Neural cell (in vitro differentiated cells): Measurements from ENCODE around the gene SKIC8. TPM values are rescaled to one million over a fixed set of nuclear protein-coding genes. Genes with fewer than 3 reads are reported as not detected.

Source experiments
- H2AFZ ChIP-seq: fragments of 200-600, 300-800 bp; sonication (generic), shearing (Covaris generic); 2 replicates; pipeline ENCODE4 v1.6.0; 2014; ENCODE audit warnings: low read depth, mild to moderate bottlenecking, antibody characterized with exemption, low read length, moderate library complexity
- H3F3A ChIP-seq: fragments of 200-600 bp; shearing (Covaris generic); 2 replicates; pipeline ENCODE4 v1.6.1; 2016; ENCODE audit warnings: mild to moderate bottlenecking, moderate library complexity, mixed read lengths, antibody characterized with exemption, low read length; ENCODE audit not compliant: insufficient read depth, poor library complexity, severe bottlenecking
- H3K27ac ChIP-seq: fragments of 200-600, 300-800 bp; sonication (generic), shearing (Covaris generic); 2 replicates; pipeline ENCODE4 v1.5.1; 2014; ENCODE audit warnings: mild to moderate bottlenecking, low read length, moderate library complexity
- H3K27me3 ChIP-seq: fragments of 300-800, 200-600 bp; sonication (generic), shearing (Covaris generic); 2 replicates; pipeline ENCODE4 v1.6.0; 2014; ENCODE audit warnings: mild to moderate bottlenecking, low read depth, low read length, moderate library complexity; ENCODE audit not compliant: insufficient read depth
- H3K36me3 ChIP-seq: fragments of 300-800, 200-600 bp; sonication (generic), shearing (Covaris generic); 2 replicates; pipeline ENCODE4 v1.5.1; 2014; ENCODE audit warnings: mild to moderate bottlenecking, antibody characterized with exemption, low read length, moderate library complexity; ENCODE audit not compliant: insufficient read depth
- H3K4me2 ChIP-seq: fragments of 300-800, 200-600 bp; sonication (generic), shearing (Covaris generic); 2 replicates; pipeline ENCODE4 v1.6.0; 2014; ENCODE audit warnings: mild to moderate bottlenecking, low read length
- H3K4me3 ChIP-seq: fragments of 300-800, 200-600 bp; sonication (generic), shearing (Covaris generic); 2 replicates; pipeline ENCODE4 v1.5.1; 2014; ENCODE audit warnings: mild to moderate bottlenecking, low read length, moderate library complexity
- H3K79me2 ChIP-seq: fragments of 200-600 bp; shearing (Covaris generic); replicated peaks from 2 replicates; pipeline ENCODE4 v1.6.0; 2014; ENCODE audit warnings: mild to moderate bottlenecking, low read length, moderate library complexity; ENCODE audit not compliant: insufficient read depth
- H3K9ac ChIP-seq: fragments of 300-800, 200-600 bp; sonication (generic), shearing (Covaris generic); 2 replicates; pipeline ENCODE4 v1.6.1; 2016; ENCODE audit warnings: mild to moderate bottlenecking, low read length, mixed read lengths
- H3K9me2 ChIP-seq: fragments of 200-600 bp; shearing (Covaris generic); 2 replicates; pipeline ENCODE4 v1.6.1; 2016; ENCODE audit warnings: mild to moderate bottlenecking, low read length, mixed read lengths; ENCODE audit not compliant: insufficient read depth
- H3K9me3 ChIP-seq: fragments of 200-600, 300-800 bp; sonication (generic), shearing (Covaris generic); 2 replicates; pipeline ENCODE4 v1.6.1; 2016; ENCODE audit warnings: mild to moderate bottlenecking, mixed run types, low read length, moderate library complexity, mixed read lengths
- H4K20me1 ChIP-seq: fragments of 200-600 bp; shearing (Covaris generic); 2 replicates; pipeline ENCODE4 v1.6.1; 2016; ENCODE audit warnings: mild to moderate bottlenecking, mixed run types; ENCODE audit not compliant: insufficient read depth
- CTCF ChIP-seq: fragments of 450-650 bp; IDR thresholded peaks from 2 replicates; pipeline ENCODE4 v1.5.1; 2014; ENCODE audit warnings: antibody characterized with exemption, mild to moderate bottlenecking, moderate library complexity; ENCODE audit not compliant: poor library complexity, severe bottlenecking
- EP300 ChIP-seq: fragments of 450-650 bp; conservative IDR thresholded peaks from 2 replicates; pipeline ENCODE4 v1.6.1; 2014; ENCODE audit warnings: antibody characterized with exemption, mild to moderate bottlenecking, moderate library complexity; ENCODE audit not compliant: poor library complexity, severe bottlenecking
- EZH2 ChIP-seq: fragments of 200-600, 300-800 bp; shearing (Covaris generic), sonication (generic); IDR thresholded peaks from 2 replicates; pipeline ENCODE4 v1.6.1; 2014; ENCODE audit warnings: antibody characterized with exemption, low read length, borderline replicate concordance, mild to moderate bottlenecking; ENCODE audit not compliant: insufficient read depth, poor library complexity, severe bottlenecking
- MXI1 ChIP-seq: fragments of 450-650 bp; conservative IDR thresholded peaks from 2 replicates; pipeline ENCODE4 v1.6.1; 2014; ENCODE audit warnings: antibody characterized with exemption, mild to moderate bottlenecking; ENCODE audit not compliant: poor library complexity, severe bottlenecking
- POLR2AphosphoS5 ChIP-seq: IDR thresholded peaks from 2 replicates; pipeline ENCODE4 v1.6.1; 2012
- RAD21 ChIP-seq: fragments of 450-650 bp; conservative IDR thresholded peaks from 2 replicates; pipeline ENCODE4 v1.6.1; 2014; ENCODE audit warnings: antibody characterized with exemption, mild to moderate bottlenecking, moderate library complexity
- REST ChIP-seq: IDR thresholded peaks from 2 replicates; pipeline ENCODE4 v1.6.1; 2012; ENCODE audit warnings: borderline replicate concordance
- SMC3 ChIP-seq: fragments of 450-650 bp; conservative IDR thresholded peaks from 2 replicates; pipeline ENCODE4 v1.6.1; 2014; ENCODE audit warnings: antibody characterized with exemption, mild to moderate bottlenecking, moderate library complexity; ENCODE audit not compliant: poor library complexity
- TAF1 ChIP-seq: IDR thresholded peaks from 2 replicates; pipeline ENCODE4 v1.6.1; 2012; ENCODE audit warnings: low read depth
- polyA plus RNA-seq: library from polyadenylated mRNA; depleted of rRNA; stranded (reverse); fragments of >200 nt; gene quantifications from 2 replicates; pipeline ENCODE4 v1.2.3, GENCODE V29; 2014

The SKIC8 gene
- polyA plus RNA-seq, 1 donor from 2014 or later = 170 TPM

GRCh38 chr15:78304216-78305066 lies 5.0 kb upstream of the SKIC8 start:
- H3K4me2 ChIP-seq = no peak overlapping the region
- H3F3A ChIP-seq = no peaks in the 10 kb centered on the region
- no peak overlapping the region for H3K4me3 ChIP-seq
- H3K27ac ChIP-seq = no peak overlapping the region
- H3K36me3 ChIP-seq = no peaks in the 10 kb centered on the region
- H2AFZ ChIP-seq = no peak overlapping the region
- no peaks in the 10 kb centered on the region for H3K27me3 ChIP-seq
- H3K79me2 ChIP-seq = no peaks in the 10 kb centered on the region
- H3K9ac ChIP-seq = no peak overlapping the region
- no peaks in the 10 kb centered on the region for H3K9me3 ChIP-seq
- H3K9me2 ChIP-seq = no peaks in the 10 kb centered on the region
- no peaks in the 10 kb centered on the region for H4K20me1 ChIP-seq
- no peak for TF ChIP-seq MXI1
- no peak for TF ChIP-seq EZH2
- TF ChIP-seq TAF1 = no peak
- no peak for TF ChIP-seq POLR2AphosphoS5
- no peak for TF ChIP-seq SMC3
- TF ChIP-seq EP300 = no peak
- no peak for TF ChIP-seq CTCF
- TF ChIP-seq REST = no peak
- no peak for TF ChIP-seq RAD21

GRCh38 chr15:78302579-78303312 lies 3.3 kb upstream of the SKIC8 start:
- no peak overlapping the region for H3K9ac ChIP-seq
- no peak overlapping the region for H2AFZ ChIP-seq
- no peaks in the 10 kb centered on the region for H4K20me1 ChIP-seq
- no peak overlapping the region for H3K27ac ChIP-seq
- no peaks in the 10 kb centered on the region for H3F3A ChIP-seq
- no peak overlapping the region for H3K4me2 ChIP-seq
- peaks cover 13% of the 10 kb centered on the region for H3K79me2 ChIP-seq
- H3K27me3 ChIP-seq = no peaks in the 10 kb centered on the region
- H3K4me3 ChIP-seq = no peak overlapping the region
- TF ChIP-seq RAD21 (no peak), POLR2AphosphoS5 (no peak), EP300 (no peak), EZH2 (no peak), TAF1 (no peak), CTCF (no peak), SMC3 (no peak), REST (no peak), MXI1 (no peak)
- no peaks in the 10 kb centered on the region for H3K36me3 ChIP-seq
- H3K9me2 ChIP-seq = no peaks in the 10 kb centered on the region
- H3K9me3 ChIP-seq = no peaks in the 10 kb centered on the region
